ENCODE measurements around the gene MARK1.

The MARK1 gene

GRCh38 chr1:220527279-220527907, 543 bp upstream of the MARK1 start (continued):
- TF ChIP-seq ZNF610 (tag by site-specific recombination; IDR thresholded peaks at IDR 0.05; ENCODE audit: borderline replicate concordance) = no peak; the same call in 1 of the 2 replicates
- TF ChIP-seq ZNF645 (tag by site-specific recombination; IDR thresholded peaks at IDR 0.05) = no peak
- no peak for TF ChIP-seq ZNF24 (tag by site-specific recombination; IDR thresholded peaks at IDR 0.05)
- TF ChIP-seq ZNF585B (tag by site-specific recombination; IDR thresholded peaks at IDR 0.05) = no peak
- no peak for TF ChIP-seq TRIM28 (IDR thresholded peaks at IDR 0.05; ENCODE audit: borderline replicate concordance, low read length)
- TF ChIP-seq ZNF311 (tag by site-specific recombination; IDR thresholded peaks at IDR 0.05; ENCODE audit: borderline replicate concordance) = no peak
- no peak for TF ChIP-seq ZNF707 (tag by site-specific recombination; IDR thresholded peaks at IDR 0.05)
- peak; percentile 87 for TF ChIP-seq ZNF324 (tag by site-specific recombination; IDR thresholded peaks at IDR 0.05)
- no peak for TF ChIP-seq OSR2 (tag by site-specific recombination; IDR thresholded peaks at IDR 0.05)
- no peak for TF ChIP-seq PRDM2 (tag by site-specific recombination; IDR thresholded peaks at IDR 0.05; ENCODE audit: borderline replicate concordance)
- peak; percentile 55; the same call in 1 of the 2 replicates for TF ChIP-seq ZBTB8A (tag by site-specific recombination; IDR thresholded peaks at IDR 0.05)
- TF ChIP-seq ZXDB (tag by site-specific recombination; IDR thresholded peaks at IDR 0.05) = no peak
- peak; percentile 81 for TF ChIP-seq ZNF501 (tag by site-specific recombination; IDR thresholded peaks at IDR 0.05)
- TF ChIP-seq ZNF341 (tag by site-specific recombination; IDR thresholded peaks at IDR 0.05; ENCODE audit: low read depth) = peak; percentile 59
- no peak for TF ChIP-seq GLIS2 (tag by site-specific recombination; IDR thresholded peaks at IDR 0.05)
- TF ChIP-seq ZNF548 (tag by site-specific recombination; IDR thresholded peaks at IDR 0.05) = no peak
- TF ChIP-seq BCL6B (tag by site-specific recombination; IDR thresholded peaks at IDR 0.05) = no peak
- no peak for TF ChIP-seq ZNF621 (tag by site-specific recombination; IDR thresholded peaks at IDR 0.05)
- TF ChIP-seq BCL11A (tag by site-specific recombination; IDR thresholded peaks at IDR 0.05; ENCODE audit: low read depth) = no peak
- TF ChIP-seq KLF17 (tag by site-specific recombination; IDR thresholded peaks at IDR 0.05) = no peak
- TF ChIP-seq SETDB1 (IDR thresholded peaks at IDR 0.05; ENCODE audit: insufficient read length, low read length) = no peak
- TF ChIP-seq ZNF549 (tag by site-specific recombination; IDR thresholded peaks at IDR 0.05) = no peak
- TF ChIP-seq ZNF677 (tag by site-specific recombination; IDR thresholded peaks at IDR 0.05) = no peak
- TF ChIP-seq ZNF362 (tag by site-specific recombination; IDR thresholded peaks at IDR 0.05) = peak; percentile 88
- TF ChIP-seq SALL2 (tag by site-specific recombination; IDR thresholded peaks at IDR 0.05; ENCODE audit: borderline replicate concordance) = no peak
- TF ChIP-seq RBAK (tag by site-specific recombination; IDR thresholded peaks at IDR 0.05) = no peak
- no peak for TF ChIP-seq ZNF776 (tag by site-specific recombination; IDR thresholded peaks at IDR 0.05; ENCODE audit: borderline replicate concordance)
- TF ChIP-seq ZNF692 (tag by site-specific recombination; IDR thresholded peaks at IDR 0.05) = peak; percentile 35

All from HEK293 (cell line).